ENCODE measurements around the gene ZNF827.

Gene ZNF827

GRCh38 chr4:145938618-145939440 is at the start of gene ZNF827:
Gene ZNF827, minus strand, starts transcription at chr4:145938823. Its CDS starts 416 bp downstream, at chr4:145938407.
- peak; percentile 90 for DNase-seq (ENCODE audit: low read depth)
- TF ChIP-seq CTCF (IDR thresholded peaks at IDR 0.05; ENCODE audit: insufficient read depth, low read depth, low read length, missing control alignments): no peak
- peak within 1 kb of the TSS; percentile 78 for H3K4me3 ChIP-seq (ENCODE audit: low read depth, low read length)

- H3K4me3 ChIP-seq (ENCODE audit: low read depth, low read length): no peak overlapping the region
- no peak for TF ChIP-seq CTCF (IDR thresholded peaks at IDR 0.05; ENCODE audit: insufficient read depth, low read depth, low read length, missing control alignments)
- DNase-seq (ENCODE audit: low read depth): no peak
Measured at GRCh38 chr4:145984563-145984962, 45.9 kb upstream of the ZNF827 start.

- H3K4me3 ChIP-seq (ENCODE audit: low read depth, low read length): no peak overlapping the region
- TF ChIP-seq CTCF (IDR thresholded peaks at IDR 0.05; ENCODE audit: insufficient read depth, low read depth, low read length, missing control alignments): no peak
- no peak for DNase-seq (ENCODE audit: low read depth)
Measured at GRCh38 chr4:145982791-145983190, 44.2 kb upstream of the ZNF827 start.

GRCh38 chr4:145979160-145979559 is 40.5 kb upstream of the ZNF827 start:
- TF ChIP-seq CTCF (IDR thresholded peaks at IDR 0.05; ENCODE audit: insufficient read depth, low read depth, low read length, missing control alignments): no peak
- DNase-seq (ENCODE audit: low read depth): no peak
- H3K4me3 ChIP-seq (ENCODE audit: low read depth, low read length): no peak overlapping the region

GRCh38 chr4:145976680-145977079 is 38.1 kb upstream of the ZNF827 start:
- TF ChIP-seq CTCF (IDR thresholded peaks at IDR 0.05; ENCODE audit: insufficient read depth, low read depth, low read length, missing control alignments): no peak
- DNase-seq (ENCODE audit: low read depth): no peak
- H3K4me3 ChIP-seq (ENCODE audit: low read depth, low read length): no peak overlapping the region

- H3K4me3 ChIP-seq (ENCODE audit: low read depth, low read length): no peak overlapping the region
- DNase-seq (ENCODE audit: low read depth): no peak
- TF ChIP-seq CTCF (IDR thresholded peaks at IDR 0.05; ENCODE audit: insufficient read depth, low read depth, low read length, missing control alignments): no peak
Measured at GRCh38 chr4:145960012-145960411, 21.4 kb upstream of the ZNF827 start.

GRCh38 chr4:145957302-145957701 is 18.7 kb upstream of the ZNF827 start:
- no peak for TF ChIP-seq CTCF (IDR thresholded peaks at IDR 0.05; ENCODE audit: insufficient read depth, low read depth, low read length, missing control alignments)
- no peak for DNase-seq (ENCODE audit: low read depth)

More at GRCh38 chr4:145957302-145957701, 18.7 kb upstream of the ZNF827 start:
- H3K4me3 ChIP-seq (ENCODE audit: low read depth, low read length): no peak overlapping the region

All from GM12865 (cell line).